Duodenal mucosa (tissue), 2 donors: Measurements from ENCODE around the gene SYTL3.

Source experiments
- H3K27ac ChIP-seq: one replicate; pipeline ENCODE4 v1.7.0; 2013; ENCODE audit warnings: low read depth, low read length
- H3K27me3 ChIP-seq, 2 donors: one replicate each; pipeline ENCODE4 v1.7.0; 2013; ENCODE audit warnings: low read length in 2 of 2, control low read depth in 1 of 2; ENCODE audit not compliant: insufficient read depth in 2 of 2, control insufficient read depth in 1 of 2
- H3K36me3 ChIP-seq, 2 donors: one replicate each; pipeline ENCODE4 v1.7.0; 2013; ENCODE audit warnings: low read length in 2 of 2, control low read depth in 1 of 2; ENCODE audit not compliant: insufficient read depth in 2 of 2, control insufficient read depth in 1 of 2
- H3K4me1 ChIP-seq, 2 donors: one replicate each; pipeline ENCODE4 v1.7.0; 2013; ENCODE audit warnings: low read length in 2 of 2, control low read depth in 1 of 2; ENCODE audit not compliant: insufficient read depth in 2 of 2, control insufficient read depth in 1 of 2
- H3K4me3 ChIP-seq, 2 donors: one replicate each; pipeline ENCODE4 v1.7.0; 2013; ENCODE audit warnings: low read length in 2 of 2, low read depth in 1 of 2
- H3K9ac ChIP-seq, 2 donors: one replicate each; pipeline ENCODE4 v1.7.0; 2013; ENCODE audit warnings: low read length in 2 of 2, low read depth in 1 of 2
- H3K9me3 ChIP-seq, 2 donors: one replicate each; pipeline ENCODE4 v1.7.0; 2013; ENCODE audit warnings: low read length in 2 of 2, control low read depth in 1 of 2; ENCODE audit not compliant: control insufficient read depth in 1 of 2

Gene SYTL3

DNA sequence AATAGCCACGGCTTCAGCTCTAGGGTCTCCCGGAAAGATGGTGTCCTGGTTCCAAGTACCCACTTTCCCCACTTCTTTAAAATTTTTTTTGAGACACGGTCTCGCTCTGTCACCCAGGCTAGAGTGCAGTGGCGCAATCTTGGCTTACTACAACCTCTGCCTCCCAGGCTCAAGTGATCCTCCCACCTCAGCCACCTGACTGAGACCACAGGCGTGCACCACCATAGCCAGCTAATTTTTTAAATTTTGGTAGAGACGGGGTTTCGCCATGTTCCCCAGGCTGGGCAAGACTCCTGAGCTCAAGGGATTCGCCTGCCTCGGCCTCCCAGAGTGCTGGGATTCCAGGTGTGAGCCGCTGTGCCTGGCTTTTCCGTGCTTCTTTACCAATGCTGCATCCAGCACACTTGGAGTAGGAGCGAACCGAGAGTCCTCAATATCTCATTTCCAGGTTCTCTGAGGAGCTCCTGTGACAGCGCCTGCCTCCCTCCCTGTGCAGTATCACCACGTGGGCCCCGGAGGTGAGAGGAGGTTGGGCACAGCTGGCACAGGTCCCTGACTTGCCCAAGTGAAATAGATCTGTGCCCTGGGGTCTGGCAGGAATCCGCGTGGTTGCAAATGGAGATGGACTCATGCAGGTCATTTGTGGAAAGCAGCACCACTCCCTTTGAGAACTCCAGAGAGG is 132.0 kb downstream of the SYTL3 start:
- Histone ChIP-seq H3K27me3 (no peaks in the 10 kb centered on the region), H3K9ac (no peak overlapping the region), H3K4me3 (no peak overlapping the region), H3K27ac (no peak overlapping the region), H3K9me3 (no peaks in the 10 kb centered on the region), H3K36me3 (peaks cover 55 to 82% of the 10 kb centered on the region in 2 donors), H3K4me1 (peaks cover 15 to 17% of the 10 kb centered on the region in 2 donors)

DNA sequence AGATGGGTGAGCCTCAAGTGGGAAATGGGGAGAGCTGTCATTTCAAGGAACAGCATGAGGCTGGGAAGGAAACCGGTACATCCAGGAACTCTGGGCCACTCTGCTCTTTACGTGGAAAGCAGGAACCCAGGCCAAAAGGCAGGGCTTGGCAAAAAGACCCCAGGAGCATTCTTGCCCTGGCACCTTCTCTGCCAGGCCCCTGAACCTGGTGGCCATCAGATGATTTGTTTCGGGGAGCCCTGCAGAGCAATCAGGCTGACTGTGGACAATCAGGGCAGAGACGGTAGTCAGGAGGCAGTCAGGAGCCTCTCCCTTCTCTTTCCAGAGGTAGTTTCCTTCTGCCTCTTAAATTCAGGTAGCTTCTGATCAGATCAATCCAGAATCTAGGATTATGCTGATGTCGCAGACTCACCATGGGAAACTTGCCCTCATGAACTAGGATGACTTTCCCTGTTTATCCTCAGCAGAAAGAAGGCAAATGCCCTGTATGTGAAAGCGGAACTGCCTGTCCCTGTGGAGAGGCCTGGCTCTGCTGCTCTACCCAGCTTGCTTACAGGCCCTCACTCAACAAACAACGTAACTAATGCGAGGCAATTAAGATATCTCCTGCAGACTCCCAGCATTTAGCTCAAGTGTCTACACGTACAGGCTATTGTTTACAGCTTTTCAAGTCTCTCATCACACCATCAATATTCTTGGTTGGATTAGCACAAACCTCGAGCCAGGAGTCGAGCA is 132.7 kb downstream of the SYTL3 start:
- Histone ChIP-seq H3K27ac (no peak overlapping the region), H3K4me3 (no peak overlapping the region), H3K27me3 (no peaks in the 10 kb centered on the region), H3K4me1 (peaks cover 21 to 23% of the 10 kb centered on the region in 2 donors), H3K9me3 (no peaks in the 10 kb centered on the region), H3K9ac (no peak overlapping the region), H3K36me3 (peaks cover 48 to 82% of the 10 kb centered on the region in 2 donors)

DNA sequence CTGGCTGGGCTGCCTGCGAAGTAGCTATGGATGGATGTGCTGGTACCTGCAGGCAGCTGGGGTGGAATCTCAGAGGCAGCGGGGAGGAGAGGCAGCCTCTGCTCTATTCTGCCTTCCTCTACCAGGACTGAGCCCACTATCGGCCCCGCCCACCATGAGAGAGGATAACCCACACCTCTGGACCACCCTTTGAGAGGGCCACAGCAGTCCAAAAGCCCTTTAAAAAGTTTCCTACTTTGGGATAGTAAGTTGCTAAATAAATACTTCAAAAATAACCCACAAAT is 133.3 kb downstream of the SYTL3 start:
- no peak overlapping the region for H3K27ac ChIP-seq

DNA sequence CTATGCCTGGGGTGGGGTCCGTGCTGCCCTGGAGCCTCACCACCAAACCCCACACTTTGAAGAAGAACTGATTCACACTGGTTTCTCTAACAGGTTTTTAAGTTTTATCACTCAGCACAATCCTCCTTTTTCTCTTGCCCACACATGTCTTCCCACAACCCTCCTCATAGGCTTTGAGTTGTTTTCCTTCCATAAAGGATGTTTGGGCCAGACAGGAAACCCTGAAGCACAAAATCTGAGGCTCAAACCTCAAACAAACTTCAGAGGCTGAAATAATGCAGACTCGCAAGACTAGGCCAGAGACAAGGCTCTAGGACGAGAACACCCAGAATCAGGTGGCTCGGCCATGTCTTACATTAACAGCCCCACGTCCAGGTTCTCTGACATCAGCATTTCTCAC is 134.0 kb downstream of the SYTL3 start:
- peaks cover 29 to 31% of the 10 kb centered on the region in 2 donors for H3K4me1 ChIP-seq
- H3K9me3 ChIP-seq, result no peaks in the 10 kb centered on the region
- no peak overlapping the region for H3K4me3 ChIP-seq
- H3K9ac ChIP-seq, result no peak overlapping the region
- no peak overlapping the region for H3K27ac ChIP-seq
- peaks cover 53 to 85% of the 10 kb centered on the region in 2 donors for H3K36me3 ChIP-seq
- no peaks in the 10 kb centered on the region for H3K27me3 ChIP-seq

More for the DNA sequence above, 133.3 kb downstream of the SYTL3 start:
- Histone ChIP-seq H3K36me3 (peaks cover 48 to 84% of the 10 kb centered on the region in 2 donors), H3K9me3 (no peaks in the 10 kb centered on the region), H3K9ac (no peak overlapping the region), H3K27me3 (no peaks in the 10 kb centered on the region), H3K4me3 (no peak overlapping the region), H3K4me1 (peaks cover 26 to 28% of the 10 kb centered on the region in 2 donors)

DNA sequence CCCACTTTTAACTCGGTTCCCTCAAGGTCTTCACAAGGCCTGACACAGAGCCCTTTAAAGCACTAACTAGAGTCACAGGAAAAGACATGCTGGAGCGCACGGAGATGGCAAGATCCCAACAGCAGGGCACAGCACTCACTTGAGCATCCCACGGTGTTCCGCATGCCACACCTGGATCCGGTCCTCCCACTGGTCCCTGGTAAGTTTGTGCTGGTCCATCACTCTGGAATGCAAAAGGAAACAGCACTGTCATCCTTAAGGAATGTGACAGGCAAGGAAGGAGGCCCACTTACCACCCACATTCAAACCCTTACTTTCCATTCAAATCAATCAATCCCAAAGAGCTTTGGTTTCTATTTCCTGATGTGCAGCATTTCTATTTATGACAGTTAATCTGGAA is 134.7 kb downstream of the SYTL3 start:
- H3K4me1 ChIP-seq, result peaks cover 35 to 37% of the 10 kb centered on the region in 2 donors
- no peak overlapping the region for H3K27ac ChIP-seq
- H3K9ac ChIP-seq, result no peak overlapping the region
- H3K27me3 ChIP-seq, result no peaks in the 10 kb centered on the region
- no peak overlapping the region for H3K4me3 ChIP-seq
- no peaks in the 10 kb centered on the region for H3K9me3 ChIP-seq
- peaks cover 56 to 91% of the 10 kb centered on the region in 2 donors for H3K36me3 ChIP-seq

DNA sequence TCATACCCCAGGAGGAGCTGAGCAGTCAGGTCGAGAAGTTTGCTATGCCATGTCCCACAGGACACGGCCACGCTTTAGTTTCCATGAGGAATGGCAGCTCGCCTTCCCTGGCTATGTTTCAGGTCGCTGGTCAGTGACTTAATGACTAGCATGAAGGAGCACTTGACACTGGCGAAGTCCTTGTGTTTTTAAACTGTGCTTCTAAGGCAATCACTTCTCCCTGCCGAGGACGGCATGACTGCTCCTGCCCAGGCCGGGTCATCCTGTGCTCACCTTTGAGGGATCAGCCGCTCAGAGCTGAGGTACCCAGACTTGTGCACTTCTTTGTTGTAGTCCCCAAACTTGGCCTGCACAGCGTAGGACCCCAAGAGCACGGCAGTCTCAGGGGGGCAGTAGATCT is 135.2 kb downstream of the SYTL3 start:
- Histone ChIP-seq H3K4me3 (no peak overlapping the region), H3K4me1 (peaks cover 38 to 42% of the 10 kb centered on the region in 2 donors), H3K27me3 (no peaks in the 10 kb centered on the region), H3K9me3 (no peaks in the 10 kb centered on the region), H3K36me3 (peaks cover 56 to 94% of the 10 kb centered on the region in 2 donors), H3K27ac (no peak overlapping the region), H3K9ac (no peak overlapping the region)

DNA sequence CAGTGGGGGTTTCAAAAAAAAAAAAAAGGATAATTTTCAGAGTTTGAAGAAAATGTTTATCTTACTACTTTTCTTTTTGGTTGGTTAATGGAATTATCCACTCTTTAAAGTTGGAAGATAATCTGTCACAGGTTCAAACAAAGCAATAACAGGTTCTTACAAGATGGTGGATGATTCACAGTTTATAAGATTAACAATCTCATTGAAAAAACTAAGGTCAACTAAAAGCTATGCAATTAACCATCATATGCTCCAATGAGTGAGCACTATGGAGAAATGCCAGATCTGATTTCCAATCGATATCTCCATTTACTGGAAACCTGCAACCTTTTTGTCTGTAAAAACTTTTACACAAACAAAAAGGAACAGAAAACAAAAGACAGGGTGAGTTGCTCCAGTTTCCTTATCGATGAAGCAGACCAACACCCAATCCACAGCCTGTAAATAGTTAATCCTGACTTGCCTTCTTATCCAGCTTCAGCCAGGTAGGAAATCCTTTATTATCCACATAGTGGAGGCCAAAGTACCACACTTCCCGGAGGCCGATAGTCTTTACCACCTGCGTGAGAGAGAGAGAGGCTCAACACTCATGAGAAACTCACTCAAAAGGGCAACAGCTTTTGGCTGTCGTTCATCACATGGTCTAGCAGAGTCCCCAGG is 136.9 kb downstream of the SYTL3 start:
- Histone ChIP-seq H3K27me3 (no peaks in the 10 kb centered on the region), H3K36me3 (peaks cover 46 to 77% of the 10 kb centered on the region in 2 donors), H3K27ac (no peak overlapping the region), H3K4me3 (no peak overlapping the region), H3K9ac (no peak overlapping the region), H3K9me3 (no peaks in the 10 kb centered on the region), H3K4me1 (peaks cover 32 to 47% of the 10 kb centered on the region in 2 donors)

DNA sequence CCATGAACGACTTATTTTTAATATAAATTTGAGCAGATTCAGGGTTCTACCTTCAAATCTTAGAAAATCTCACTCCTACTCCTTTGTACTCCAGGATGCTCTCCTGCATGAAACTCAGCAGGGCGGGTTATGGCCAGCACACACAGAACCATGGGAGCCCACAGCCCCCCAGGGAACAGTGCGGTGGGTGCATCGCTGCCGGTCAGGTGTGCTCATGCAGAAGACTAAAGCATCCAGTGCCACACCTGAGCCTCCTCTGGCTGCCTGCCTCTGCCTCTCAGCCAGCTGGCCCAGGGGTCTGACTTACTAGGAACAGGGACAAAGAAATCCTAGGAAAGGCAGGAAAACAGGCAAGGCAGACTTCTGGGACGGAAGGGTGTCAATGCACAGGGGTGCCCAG is 137.5 kb downstream of the SYTL3 start:
- H3K4me3 ChIP-seq, result no peak overlapping the region
- H3K27ac ChIP-seq, result no peak overlapping the region
- peaks cover 43 to 71% of the 10 kb centered on the region in 2 donors for H3K36me3 ChIP-seq
- no peaks in the 10 kb centered on the region for H3K27me3 ChIP-seq
- H3K4me1 ChIP-seq, result peaks cover 29 to 47% of the 10 kb centered on the region in 2 donors
- no peaks in the 10 kb centered on the region for H3K9me3 ChIP-seq
- no peak overlapping the region for H3K9ac ChIP-seq

DNA sequence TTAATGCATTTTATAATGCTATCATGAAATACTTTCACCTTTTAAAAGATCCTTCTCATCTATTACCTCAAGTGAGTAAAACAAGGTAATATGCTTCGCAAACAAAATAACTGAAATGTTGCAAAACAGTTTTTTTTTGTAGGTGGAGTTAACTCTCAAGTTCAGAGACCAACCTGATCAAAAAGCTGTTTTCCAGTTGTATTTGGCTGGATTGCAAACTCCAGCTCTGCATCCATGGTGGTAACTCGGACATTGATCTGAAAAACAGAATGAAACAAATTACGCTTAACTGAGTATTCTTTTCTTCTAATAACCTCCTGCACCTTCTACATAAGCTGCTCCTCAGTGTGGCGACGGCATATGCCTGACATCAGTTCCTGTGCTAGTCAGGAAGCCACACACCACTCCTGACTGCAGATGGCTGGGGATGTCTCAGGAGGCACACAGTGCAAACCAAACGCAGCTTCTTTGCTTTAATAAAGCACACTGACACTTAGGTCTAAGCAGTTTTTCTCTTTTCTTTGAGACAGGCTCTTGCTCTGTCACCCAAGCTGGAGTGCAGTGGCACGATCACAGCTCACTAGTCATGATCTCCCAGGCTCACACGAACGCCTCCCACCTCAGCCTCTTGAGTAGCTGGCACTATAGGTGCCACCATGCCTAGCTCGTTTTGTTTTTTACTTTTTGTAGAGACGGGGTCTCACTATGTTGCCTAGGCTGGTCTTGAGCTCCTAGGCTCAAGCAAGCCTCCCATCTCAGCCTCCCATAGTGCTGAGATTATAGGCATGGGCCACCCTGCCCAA is 139.5 kb downstream of the SYTL3 start:
- Histone ChIP-seq H3K4me3 (no peak overlapping the region), H3K9ac (peak overlapping the region in 1 of 2 donors; percentile 34), H3K9me3 (no peaks in the 10 kb centered on the region), H3K36me3 (peaks cover 24 to 52% of the 10 kb centered on the region in 2 donors), H3K4me1 (peaks cover 40 to 60% of the 10 kb centered on the region in 2 donors), H3K27ac (no peak overlapping the region), H3K27me3 (no peaks in the 10 kb centered on the region)
